AG20443 (cell line): ENCODE results near the gene PIK3C2G.

Experiments
- DNase-seq: peaks from one replicate; pipeline ENCODE4 v3.0.0; 2012; ENCODE audit warnings: low spot score, mixed read lengths

The PIK3C2G gene

DNA sequence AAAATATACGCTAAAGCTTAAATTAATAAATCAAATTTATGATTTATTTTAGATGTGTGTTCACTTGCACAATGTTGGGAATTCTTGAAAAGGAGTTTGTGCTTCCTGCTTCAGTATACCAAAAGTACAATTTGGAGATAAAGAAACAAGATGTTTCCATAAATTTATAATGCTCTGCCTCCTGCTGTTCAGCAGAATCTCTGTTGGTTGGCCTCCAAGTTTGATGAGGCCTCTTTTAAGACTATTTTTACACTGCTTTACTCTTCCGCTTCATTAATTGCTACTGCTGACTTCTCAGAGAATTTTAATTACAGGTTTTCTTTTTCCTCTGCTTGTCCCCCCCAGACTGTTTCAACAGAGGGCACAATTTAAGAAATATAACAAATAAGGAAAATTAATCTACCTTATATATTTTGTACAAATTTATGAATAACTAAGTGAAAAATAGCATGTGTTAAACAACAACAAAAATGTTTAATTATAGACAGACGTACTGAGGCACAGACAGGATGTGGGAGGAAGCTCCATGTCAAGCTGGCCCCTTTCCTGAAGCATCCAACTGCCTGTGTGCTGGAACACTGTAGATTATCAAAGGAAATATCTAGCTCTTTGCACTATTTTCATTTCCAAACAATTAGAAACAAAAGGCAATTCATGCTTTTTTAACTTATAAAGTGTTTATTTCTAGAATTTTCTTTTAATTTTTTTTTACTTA is 83.9 kb downstream of the PIK3C2G start:
- peak; percentile 13 for DNase-seq

DNA sequence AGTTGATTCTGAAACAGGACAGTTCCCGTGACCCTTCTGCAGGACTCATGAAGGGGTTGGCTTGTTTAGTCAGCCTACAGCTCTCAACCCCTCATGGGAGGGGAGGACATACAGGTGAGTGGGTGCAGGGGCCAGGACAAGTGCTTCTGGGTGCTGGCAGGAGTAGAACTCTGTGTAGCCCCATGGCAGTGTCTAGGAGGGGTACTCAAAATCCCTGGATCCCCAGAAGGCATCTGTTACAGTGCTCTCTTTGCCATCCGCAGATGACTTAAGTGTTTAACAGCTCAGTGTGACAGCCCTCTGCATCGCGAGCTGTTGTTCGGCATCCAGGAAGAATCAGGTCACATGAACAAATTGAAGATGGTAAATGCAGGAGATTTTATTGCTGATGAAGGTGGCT is 91.0 kb downstream of the PIK3C2G start:
- no peak for DNase-seq

- no peak for DNase-seq
Measured at GRCh38 chr12:18355429-18355828, 94.1 kb downstream of the PIK3C2G start.

DNA sequence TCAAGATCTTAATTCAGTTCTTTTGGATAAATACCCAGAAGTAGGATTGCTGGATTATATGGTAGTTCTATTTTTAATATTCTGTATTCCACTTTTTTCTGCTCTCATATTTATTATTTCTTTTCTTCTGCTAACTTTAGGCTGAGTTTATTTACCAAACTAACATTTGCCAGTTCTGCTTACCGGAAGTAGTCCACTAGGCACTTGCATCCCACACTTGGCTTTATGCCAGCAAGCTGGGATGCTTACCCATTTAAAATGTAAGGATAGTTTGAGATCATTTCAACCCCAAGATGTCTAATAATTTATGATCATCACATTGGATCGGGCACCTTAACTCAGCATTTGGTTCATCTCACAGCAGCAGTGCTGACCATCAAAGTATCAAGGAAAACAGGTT is 96.8 kb downstream of the PIK3C2G start:
- DNase-seq: no peak

DNA sequence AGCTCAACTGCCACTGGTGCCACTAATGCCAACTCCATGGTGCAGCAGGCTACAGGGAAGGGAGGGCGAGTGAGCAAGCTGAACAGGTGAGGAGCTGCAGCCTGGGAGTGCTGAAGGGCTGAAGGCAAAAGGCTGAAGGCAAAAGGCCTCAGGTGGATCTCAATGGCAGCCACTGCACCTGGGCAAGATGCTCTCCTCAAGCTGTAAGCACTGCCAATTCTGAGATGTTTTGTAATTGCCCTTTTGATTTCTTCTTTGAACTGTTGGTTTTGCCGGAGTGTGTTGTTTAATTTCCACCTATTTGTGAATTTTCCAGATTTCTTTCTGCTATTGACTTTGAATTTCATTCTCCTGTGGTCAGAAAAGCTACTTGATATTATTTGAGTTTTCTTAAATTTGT is 97.6 kb downstream of the PIK3C2G start:
- DNase-seq: no peak

GRCh38 chr12:18361433-18361832 is 100.1 kb downstream of the PIK3C2G start:
- no peak for DNase-seq

- DNase-seq: no peak
Measured at GRCh38 chr12:18363321-18363720, 102.0 kb downstream of the PIK3C2G start.

- DNase-seq: no peak
Measured at GRCh38 chr12:18368594-18368993, 107.3 kb downstream of the PIK3C2G start.

DNA sequence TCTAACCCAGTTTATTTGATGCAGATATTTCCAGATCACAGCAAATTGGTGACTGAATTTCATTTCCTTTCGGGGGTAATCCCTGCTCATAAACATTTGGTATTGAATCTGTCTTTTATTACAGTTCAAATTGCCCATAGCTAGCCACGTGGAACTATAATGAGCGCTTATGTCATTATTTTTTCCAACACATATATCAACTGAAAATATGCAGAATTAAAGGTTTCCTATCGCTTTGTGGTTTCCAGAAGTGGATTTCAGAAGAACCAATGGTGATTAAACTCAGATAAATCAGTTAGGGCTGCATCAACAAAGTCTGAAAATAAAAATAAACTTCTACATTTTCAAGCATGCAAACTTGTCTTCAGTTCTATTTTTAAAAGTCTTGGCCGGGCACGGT is 111.9 kb downstream of the PIK3C2G start:
- no peak for DNase-seq

- no peak for DNase-seq
Measured at GRCh38 chr12:18375131-18375530, 113.8 kb downstream of the PIK3C2G start.

GRCh38 chr12:18375583-18375982 is 114.3 kb downstream of the PIK3C2G start:
- DNase-seq: no peak

DNA sequence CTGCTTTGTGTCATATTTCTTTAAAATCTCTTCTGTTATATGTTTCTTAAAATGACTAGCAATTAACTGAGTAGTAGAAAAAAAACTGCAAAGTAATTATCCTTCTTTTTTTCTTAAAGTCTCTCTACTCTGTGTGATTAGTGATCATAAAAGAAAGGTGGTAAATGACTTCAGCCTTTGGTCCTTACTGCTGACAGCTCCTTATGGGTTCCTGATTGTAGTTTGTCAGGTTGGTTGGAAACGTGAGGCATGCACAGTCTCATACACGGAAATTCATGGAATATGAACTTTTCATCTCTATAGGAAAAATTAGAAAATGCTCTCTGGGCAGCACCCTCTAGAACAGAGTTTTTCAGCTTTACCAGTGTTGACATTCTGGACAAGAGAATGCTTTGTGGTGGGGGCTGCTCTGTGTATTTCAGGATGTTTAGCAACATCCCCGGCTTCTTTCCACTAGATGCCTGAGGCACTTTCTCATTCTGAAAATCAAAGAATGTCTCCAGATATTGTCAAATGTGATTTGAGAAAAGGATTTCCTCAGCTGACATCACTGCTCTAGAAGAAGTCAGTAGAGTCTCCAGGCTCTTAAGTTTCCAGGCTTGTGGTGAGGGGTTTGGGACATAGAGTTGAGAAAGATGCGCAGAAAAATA is 121.0 kb downstream of the PIK3C2G start:
- DNase-seq: peak; percentile 44

- DNase-seq: peak; percentile 65
Measured at GRCh38 chr12:18383203-18383602, 121.9 kb downstream of the PIK3C2G start.

DNA sequence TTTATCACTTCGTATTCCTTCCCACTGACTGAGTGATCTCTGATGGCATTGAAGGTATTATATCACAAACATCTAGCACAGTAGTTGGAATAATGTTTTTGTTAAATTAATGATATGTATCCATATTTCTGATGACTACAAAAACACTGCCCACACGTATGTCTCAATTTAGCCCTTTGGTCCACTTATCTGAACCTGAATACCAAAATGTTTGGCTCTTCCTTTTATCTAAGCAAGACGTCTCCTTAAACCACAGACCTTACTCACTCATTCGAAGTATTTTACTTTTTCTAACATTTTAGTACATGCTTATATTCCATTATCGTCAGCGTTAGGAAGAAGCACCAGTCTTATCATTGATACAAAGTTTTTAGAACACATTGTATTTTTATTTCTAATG is 126.4 kb downstream of the PIK3C2G start:
- no peak for DNase-seq

- no peak for DNase-seq
Measured at GRCh38 chr12:18389820-18390219, 128.5 kb downstream of the PIK3C2G start.

DNA sequence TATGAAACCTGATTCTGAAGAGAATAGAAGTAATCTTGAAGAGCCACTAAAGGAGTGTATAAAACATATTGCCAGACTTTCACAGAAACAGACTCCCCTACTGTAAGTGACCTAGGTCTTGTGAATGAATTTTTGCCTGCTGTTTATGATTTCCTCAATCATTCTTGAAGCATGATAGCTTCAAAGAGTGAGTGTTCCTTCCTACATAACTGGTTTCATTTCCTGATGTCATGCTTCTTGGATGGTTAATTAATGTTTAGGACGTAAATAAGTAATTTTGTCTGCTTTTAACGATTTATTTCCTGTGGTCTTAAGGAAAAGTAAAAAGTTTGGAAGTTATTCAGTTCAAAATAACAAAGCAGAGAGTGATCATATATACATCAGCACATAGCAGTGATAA is 129.8 kb downstream of the PIK3C2G start:
- no peak for DNase-seq

- DNase-seq: no peak
Measured at GRCh38 chr12:18394742-18395141, 133.4 kb downstream of the PIK3C2G start.

- no peak for DNase-seq
Measured at GRCh38 chr12:18400186-18400585, 138.9 kb downstream of the PIK3C2G start.

DNA sequence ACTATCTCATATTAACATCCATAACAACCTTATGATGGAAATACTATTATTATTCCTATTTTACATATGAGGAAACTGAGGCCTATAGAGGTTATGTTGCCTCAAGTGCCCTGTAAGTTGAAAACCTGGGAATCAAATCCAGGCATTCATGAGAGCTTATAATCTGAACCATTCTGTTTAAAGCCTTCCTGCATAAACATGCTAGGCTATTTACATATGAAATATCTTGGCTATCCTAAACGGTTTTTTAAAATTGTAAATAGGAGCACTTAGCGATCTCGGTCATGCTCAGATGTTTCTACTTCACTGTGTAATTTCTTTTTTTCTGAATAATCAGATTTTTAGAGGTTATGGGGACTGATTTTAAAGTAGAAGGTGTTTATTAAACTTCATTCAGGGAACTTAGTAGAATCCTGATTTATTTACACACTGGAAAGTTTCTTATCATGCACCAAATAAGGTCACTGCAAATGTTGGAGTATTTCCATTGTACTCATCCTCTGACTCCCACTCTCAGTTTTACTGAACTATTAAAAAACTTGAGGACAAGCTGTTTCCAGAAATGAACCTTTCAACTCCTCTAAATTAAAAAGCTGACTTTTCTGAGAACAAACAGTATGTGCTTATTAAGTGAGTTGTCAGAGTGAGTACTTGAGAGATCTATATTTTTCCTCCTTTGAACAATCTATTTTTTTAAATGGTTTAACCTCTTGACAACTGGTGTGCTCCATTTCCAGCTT is 141.7 kb downstream of the PIK3C2G start:
- no peak for DNase-seq

DNA sequence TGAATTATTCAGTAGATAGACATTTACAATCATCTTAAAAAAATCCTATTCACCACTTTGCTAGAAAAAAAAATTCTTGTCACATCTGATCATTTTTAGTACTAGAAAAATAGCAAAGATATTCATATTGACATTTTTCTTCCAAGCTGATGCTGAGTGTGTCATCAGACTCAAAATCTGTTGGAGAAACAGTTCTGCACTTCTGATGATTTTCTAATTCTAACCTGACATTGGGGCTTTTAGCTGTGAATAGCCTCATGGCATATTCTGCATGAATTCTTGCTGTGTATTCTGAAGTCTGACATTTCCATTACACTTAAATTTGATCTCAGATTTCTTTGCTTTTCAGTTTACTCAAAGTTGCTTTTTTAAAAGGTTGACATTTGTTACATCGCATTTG is 150.1 kb downstream of the PIK3C2G start:
- DNase-seq: no peak

GRCh38 chr12:18414671-18415070 is 153.4 kb downstream of the PIK3C2G start:
- DNase-seq: no peak

DNA sequence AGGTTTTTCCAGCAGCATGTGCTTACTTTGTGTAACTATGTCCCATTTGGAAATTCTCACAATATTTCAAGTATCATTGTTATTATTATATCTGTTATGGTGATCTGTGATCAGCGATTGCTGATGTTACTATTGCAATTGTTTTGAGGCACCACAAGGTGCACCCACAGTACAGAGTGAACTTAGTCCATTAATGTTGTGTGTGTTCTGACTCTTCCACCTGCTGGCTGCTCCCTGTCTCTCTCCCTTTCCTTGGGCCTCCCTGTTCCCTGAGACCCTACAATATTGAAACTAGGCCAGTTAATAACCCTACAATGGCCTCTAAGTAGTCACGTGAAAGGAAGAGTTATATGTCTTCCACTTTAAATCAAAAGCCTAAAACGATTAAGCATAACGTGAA is 153.9 kb downstream of the PIK3C2G start:
- DNase-seq: no peak

- DNase-seq: no peak
Measured at GRCh38 chr12:18416412-18416811, 155.1 kb downstream of the PIK3C2G start.
